MM.1S (cell line): Measurements from ENCODE around the gene GJB5.

ENCODE experiments used
- EZH2 ChIP-seq: fragments of 300-600 bp; sonication (generic); optimal IDR thresholded peaks from 2 replicates; pipeline ENCODE3; 2017; ENCODE audit warnings: low read depth, mild to moderate bottlenecking, antibody characterized with exemption, low read length, mixed read lengths
- TF ChIP-seq, protein P1 (sequence below): fragments of 300-600 bp; sonication (generic); IDR thresholded peaks from 2 replicates; pipeline ENCODE4 v1.5.1; 2016; ENCODE audit warnings: antibody characterized with exemption, low read length, mixed read lengths

DNA sequence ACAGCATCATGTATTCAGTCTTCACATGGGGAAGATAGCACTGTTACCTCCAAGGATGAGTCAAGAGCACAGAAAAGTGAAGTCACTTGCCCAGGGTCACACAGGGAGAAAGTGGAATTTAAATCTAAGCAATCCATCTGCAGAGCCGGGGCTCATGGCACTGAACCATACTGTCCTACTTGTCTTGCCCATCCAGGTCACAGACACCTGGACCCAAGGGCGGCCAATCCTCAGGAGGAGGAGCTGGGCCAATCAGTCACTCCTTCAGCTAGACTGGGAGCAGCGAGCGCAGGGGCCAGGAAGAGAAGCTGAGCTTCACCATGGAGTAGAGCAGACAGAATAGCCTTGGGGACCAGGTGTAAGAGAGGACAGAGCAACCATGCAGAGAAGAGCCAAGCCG lies 9.2 kb upstream of the GJB5 start:
- TF ChIP-seq, protein P1, sequence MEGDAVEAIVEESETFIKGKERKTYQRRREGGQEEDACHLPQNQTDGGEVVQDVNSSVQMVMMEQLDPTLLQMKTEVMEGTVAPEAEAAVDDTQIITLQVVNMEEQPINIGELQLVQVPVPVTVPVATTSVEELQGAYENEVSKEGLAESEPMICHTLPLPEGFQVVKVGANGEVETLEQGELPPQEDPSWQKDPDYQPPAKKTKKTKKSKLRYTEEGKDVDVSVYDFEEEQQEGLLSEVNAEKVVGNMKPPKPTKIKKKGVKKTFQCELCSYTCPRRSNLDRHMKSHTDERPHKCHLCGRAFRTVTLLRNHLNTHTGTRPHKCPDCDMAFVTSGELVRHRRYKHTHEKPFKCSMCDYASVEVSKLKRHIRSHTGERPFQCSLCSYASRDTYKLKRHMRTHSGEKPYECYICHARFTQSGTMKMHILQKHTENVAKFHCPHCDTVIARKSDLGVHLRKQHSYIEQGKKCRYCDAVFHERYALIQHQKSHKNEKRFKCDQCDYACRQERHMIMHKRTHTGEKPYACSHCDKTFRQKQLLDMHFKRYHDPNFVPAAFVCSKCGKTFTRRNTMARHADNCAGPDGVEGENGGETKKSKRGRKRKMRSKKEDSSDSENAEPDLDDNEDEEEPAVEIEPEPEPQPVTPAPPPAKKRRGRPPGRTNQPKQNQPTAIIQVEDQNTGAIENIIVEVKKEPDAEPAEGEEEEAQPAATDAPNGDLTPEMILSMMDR = no peak
- no peak for TF ChIP-seq EZH2
